ENCODE measurements around the gene RGS6.

RGS6 gene

DNA sequence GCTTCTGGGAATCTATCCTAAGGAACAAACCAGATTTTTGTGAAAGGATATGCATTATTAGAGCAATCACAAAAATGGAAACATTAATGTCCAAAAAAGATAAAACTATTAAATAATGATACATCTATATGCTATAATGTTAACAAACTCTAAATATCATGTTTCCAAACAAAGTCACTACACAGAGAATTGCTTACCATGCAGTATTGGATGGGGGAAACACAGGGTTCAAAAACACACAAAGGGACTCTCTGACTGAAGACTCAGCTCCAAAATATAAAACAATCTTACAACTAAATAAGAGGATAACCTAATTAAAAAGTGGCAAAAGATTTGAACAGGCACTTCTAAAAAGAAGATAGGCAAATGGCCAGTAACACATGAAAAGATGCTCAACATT, 657.4 kb downstream of the RGS6 start:
- H3K4me3 Mint-ChIP-seq: no peak overlapping the region
- H3K36me3 Mint-ChIP-seq: peaks cover 3% of the 10 kb centered on the region

DNA sequence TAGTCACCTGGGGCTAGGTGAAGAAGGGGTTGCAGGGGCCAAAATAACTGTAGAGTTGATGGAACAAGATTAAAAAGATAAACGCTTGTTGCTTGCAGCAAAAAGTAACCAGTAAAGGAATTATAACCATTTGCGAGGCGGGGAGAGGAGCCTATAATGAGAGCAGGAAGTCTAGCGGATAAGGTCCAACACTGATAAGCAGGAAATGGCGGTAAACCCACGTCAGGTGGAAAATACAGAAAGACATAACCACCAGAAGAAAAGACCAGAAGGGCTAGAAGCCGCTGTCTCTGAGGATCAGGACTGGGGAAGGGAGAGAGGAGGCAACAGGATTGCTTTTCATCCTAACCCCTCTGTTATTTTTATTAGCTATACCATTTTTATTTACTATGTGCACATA, 658.3 kb downstream of the RGS6 start:
- peaks cover 49% of the 10 kb centered on the region for H3K4me1 Mint-ChIP-seq
- no peaks in the 10 kb centered on the region for H3K27me3 Mint-ChIP-seq
- peak overlapping the region; percentile 43 for H3K4me3 Mint-ChIP-seq
- peaks cover 3% of the 10 kb centered on the region for H3K36me3 Mint-ChIP-seq
- H3K9me3 Mint-ChIP-seq: peaks cover 5% of the 10 kb centered on the region
- H3K27ac Mint-ChIP-seq: no peak overlapping the region

More for the DNA sequence above, 657.4 kb downstream of the RGS6 start:
- Mint-ChIP-seq H3K27ac (no peak overlapping the region), H3K4me1 (peaks cover 41% of the 10 kb centered on the region), H3K27me3 (no peaks in the 10 kb centered on the region), H3K9me3 (peaks cover 5% of the 10 kb centered on the region)

DNA sequence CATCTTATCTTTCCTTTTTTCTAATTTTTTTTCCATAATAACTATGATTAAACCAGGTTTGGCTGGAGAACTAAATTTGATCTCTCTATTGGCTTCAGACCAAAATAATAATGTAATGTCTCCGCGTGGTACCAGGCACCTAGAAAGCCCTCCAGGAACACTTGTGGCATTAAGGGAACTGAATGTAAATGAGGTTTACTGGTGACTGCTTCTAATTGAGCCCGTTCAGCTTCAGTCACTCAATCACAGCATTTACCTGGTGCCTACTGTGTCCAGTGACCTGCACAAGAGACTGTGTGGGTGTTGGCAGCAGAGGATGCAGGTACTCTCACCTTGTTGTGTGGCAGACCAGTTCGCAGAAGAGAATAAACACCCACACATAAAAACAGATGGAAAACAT, 659.2 kb downstream of the RGS6 start:
- Mint-ChIP-seq H3K27ac (no peak overlapping the region), H3K4me1 (peaks cover 57% of the 10 kb centered on the region), H3K9me3 (peaks cover 4% of the 10 kb centered on the region), H3K27me3 (no peaks in the 10 kb centered on the region), H3K4me3 (no peak overlapping the region), H3K36me3 (peaks cover 3% of the 10 kb centered on the region)

GRCh38 chr14:72594099-72594901, 662.1 kb downstream of the RGS6 start:
- peak overlapping the region; percentile 74 for H3K4me3 Mint-ChIP-seq

DNA sequence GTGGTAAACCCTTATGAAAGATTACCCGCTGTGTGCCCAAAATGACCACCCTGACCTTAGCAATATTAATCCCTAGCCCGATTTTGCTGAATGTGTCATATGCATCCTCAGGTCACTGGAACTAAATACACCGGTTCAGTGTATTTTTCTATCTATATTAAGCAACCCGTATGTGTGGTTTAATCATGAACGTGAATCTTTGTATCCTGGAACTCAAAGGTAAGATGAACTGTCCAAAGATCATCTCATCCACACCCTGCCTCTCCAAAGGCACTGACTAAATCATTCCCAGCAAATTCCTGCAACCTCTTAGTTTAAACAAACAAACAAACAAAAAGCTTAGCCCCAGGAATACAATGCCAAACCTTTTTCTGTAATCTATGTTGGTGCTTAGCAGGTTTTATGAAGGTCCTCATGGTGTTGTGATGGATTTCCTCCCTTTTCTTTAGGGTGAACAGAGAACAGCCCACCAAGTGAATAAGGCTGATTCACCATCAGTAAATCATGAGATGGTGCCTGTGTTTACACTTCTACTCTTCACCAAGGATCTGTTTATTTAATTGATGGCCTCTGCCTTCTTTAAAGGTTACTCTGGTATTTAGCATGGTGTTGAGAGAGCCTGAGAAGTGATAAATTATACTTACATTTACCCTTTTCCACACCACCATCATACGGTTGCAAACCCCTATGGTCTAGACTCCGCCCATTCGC, 663.1 kb downstream of the RGS6 start:
- peak overlapping the region; percentile 55 for H3K27ac Mint-ChIP-seq
- peak overlapping the region; percentile 74 for H3K4me3 Mint-ChIP-seq
- H3K36me3 Mint-ChIP-seq: no peaks in the 10 kb centered on the region
- peaks cover 50% of the 10 kb centered on the region for H3K4me1 Mint-ChIP-seq
- H3K9me3 Mint-ChIP-seq: no peaks in the 10 kb centered on the region
- no peaks in the 10 kb centered on the region for H3K27me3 Mint-ChIP-seq

More at GRCh38 chr14:72594099-72594901, 662.1 kb downstream of the RGS6 start:
- Mint-ChIP-seq H3K27me3 (no peaks in the 10 kb centered on the region), H3K36me3 (peaks cover 3% of the 10 kb centered on the region), H3K9me3 (no peaks in the 10 kb centered on the region), H3K4me1 (peaks cover 57% of the 10 kb centered on the region), H3K27ac (peak overlapping the region; percentile 75)

- Mint-ChIP-seq H3K36me3 (no peaks in the 10 kb centered on the region), H3K27me3 (peaks cover 1% of the 10 kb centered on the region), H3K27ac (no peak overlapping the region), H3K9me3 (no peaks in the 10 kb centered on the region), H3K4me1 (peaks cover 30% of the 10 kb centered on the region), H3K4me3 (no peak overlapping the region)
These were observed 665.3 kb downstream of the RGS6 start for GRCh38 chr14:72597252-72598233.

DNA sequence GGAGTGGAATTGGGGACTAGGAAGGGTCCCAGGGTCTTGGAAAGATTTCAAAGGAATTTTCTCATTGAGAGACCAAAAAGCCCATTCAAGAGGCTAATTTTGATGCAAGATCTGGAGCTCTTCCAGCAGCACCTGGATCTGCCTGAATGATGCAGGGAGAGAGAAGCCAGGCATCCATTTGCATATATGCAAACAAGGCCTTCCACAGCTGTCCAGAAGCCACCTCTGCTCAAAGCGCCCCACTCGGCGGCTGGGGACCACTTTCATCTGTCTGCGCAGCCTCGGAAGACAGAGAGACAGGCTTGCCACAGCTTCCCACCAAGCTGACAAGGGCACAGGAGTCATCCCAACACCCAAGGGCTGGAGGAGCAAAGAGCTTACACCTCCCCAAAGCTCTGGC, 666.1 kb downstream of the RGS6 start:
- Mint-ChIP-seq H3K36me3 (no peaks in the 10 kb centered on the region), H3K27ac (no peak overlapping the region), H3K4me1 (peaks cover 25% of the 10 kb centered on the region), H3K4me3 (no peak overlapping the region), H3K9me3 (no peaks in the 10 kb centered on the region), H3K27me3 (peaks cover 1% of the 10 kb centered on the region)

GRCh38 chr14:72599579-72600470, 667.6 kb downstream of the RGS6 start:
- no peak overlapping the region for H3K4me3 Mint-ChIP-seq
- peaks cover 1% of the 10 kb centered on the region for H3K27me3 Mint-ChIP-seq
- no peaks in the 10 kb centered on the region for H3K36me3 Mint-ChIP-seq
- H3K27ac Mint-ChIP-seq: peak overlapping the region; percentile 63
- peaks cover 14% of the 10 kb centered on the region for H3K4me1 Mint-ChIP-seq
- no peaks in the 10 kb centered on the region for H3K9me3 Mint-ChIP-seq

DNA sequence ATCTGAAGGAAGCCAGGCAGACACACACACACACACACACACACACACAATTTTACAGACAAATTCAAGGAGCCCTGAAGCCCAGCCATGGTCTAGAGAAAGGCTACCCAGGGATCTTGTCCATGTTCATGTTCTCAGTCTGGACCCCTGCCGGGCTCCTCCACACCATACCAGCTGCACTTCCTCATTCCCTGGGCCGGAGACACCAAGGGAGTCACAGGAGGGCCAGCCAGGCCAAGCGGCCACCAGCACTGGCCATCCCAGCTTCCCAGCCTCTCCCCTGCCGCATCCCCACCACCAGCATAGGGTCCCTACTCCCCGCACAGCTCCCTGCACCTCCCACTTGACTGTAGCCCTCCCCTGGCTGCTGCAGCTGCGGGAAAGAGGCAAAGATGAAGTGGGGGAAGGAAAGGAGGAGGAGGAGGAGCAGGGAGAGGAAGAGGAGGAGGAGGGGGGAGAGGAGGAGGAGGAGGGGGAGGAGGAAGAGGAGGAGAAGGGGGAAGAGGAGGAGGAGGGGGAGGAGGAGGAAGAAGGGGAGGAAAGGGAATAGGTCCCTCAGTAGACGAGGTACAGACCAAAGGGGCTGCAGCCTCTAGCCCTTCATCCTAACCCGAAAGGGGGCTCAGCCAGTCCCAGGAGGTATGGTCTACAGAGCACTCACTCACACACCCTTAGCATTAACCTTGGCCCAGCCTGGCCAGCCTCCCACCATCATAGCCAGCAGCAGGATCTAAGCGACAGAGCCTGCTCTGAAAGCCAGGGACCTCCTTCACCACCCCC, 668.5 kb downstream of the RGS6 start:
- Mint-ChIP-seq H3K36me3 (no peaks in the 10 kb centered on the region), H3K27ac (peak overlapping the region; percentile 32), H3K4me3 (no peak overlapping the region), H3K4me1 (peaks cover 7% of the 10 kb centered on the region), H3K9me3 (no peaks in the 10 kb centered on the region), H3K27me3 (peaks cover 1% of the 10 kb centered on the region)

GRCh38 chr14:72603639-72604038, 671.4 kb downstream of the RGS6 start:
- peaks cover 1% of the 10 kb centered on the region for H3K27me3 Mint-ChIP-seq
- no peaks in the 10 kb centered on the region for H3K4me1 Mint-ChIP-seq
- no peak overlapping the region for H3K27ac Mint-ChIP-seq
- no peaks in the 10 kb centered on the region for H3K36me3 Mint-ChIP-seq
- no peaks in the 10 kb centered on the region for H3K9me3 Mint-ChIP-seq
- no peak overlapping the region for H3K4me3 Mint-ChIP-seq

- Mint-ChIP-seq H3K27me3 (peaks cover 1% of the 10 kb centered on the region), H3K27ac (no peak overlapping the region), H3K4me3 (no peak overlapping the region)
These were observed 671.9 kb downstream of the RGS6 start for GRCh38 chr14:72604133-72604532.

DNA sequence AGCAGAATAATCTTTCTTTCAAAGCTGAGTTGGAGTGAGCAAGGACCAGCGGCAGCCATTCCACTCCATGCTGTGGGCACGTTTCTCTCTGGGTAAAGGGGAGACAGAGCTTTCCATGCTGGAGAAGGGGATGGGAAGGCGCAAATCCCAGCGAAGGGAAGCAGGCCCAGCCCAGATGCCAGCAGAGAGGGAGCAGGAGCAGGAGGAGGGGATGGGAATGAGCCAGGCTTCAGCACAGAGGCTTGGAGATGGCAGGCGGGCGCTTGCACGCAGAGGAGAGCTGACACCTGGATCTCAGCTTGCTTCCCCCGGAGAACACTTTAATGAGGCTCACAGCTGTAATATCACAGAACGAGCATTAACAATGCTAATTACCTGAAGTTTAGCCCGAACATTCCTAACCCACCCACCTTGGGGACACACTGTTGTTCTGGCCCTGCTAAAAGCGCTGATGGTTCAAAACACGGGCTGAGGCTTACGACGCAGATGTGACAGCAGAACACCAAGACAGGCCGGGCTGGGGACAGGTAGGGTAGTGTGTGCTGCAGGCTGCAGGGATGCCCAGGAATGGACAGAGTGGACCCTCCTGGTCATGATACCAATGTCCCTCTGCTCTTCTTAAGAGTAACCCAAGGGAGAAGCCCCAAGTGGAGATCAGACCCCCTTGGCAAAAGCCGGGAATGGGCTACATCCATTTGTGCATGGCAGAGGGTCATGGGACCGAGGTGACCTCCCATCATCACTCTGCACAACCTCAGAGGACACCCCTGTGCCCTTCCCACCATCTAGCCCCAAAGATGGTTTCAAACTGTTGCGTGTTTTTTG, 673.1 kb downstream of the RGS6 start:
- no peak overlapping the region for H3K4me3 Mint-ChIP-seq
- no peaks in the 10 kb centered on the region for H3K36me3 Mint-ChIP-seq
- no peaks in the 10 kb centered on the region for H3K9me3 Mint-ChIP-seq
- no peaks in the 10 kb centered on the region for H3K4me1 Mint-ChIP-seq
- H3K27me3 Mint-ChIP-seq: peaks cover 1% of the 10 kb centered on the region
- no peak overlapping the region for H3K27ac Mint-ChIP-seq

More at GRCh38 chr14:72604133-72604532, 671.9 kb downstream of the RGS6 start:
- Mint-ChIP-seq H3K9me3 (no peaks in the 10 kb centered on the region), H3K36me3 (no peaks in the 10 kb centered on the region), H3K4me1 (no peaks in the 10 kb centered on the region)

GRCh38 chr14:72605921-72606220, 673.6 kb downstream of the RGS6 start:
- no peaks in the 10 kb centered on the region for H3K4me1 Mint-ChIP-seq
- H3K27me3 Mint-ChIP-seq: peaks cover 1% of the 10 kb centered on the region
- H3K36me3 Mint-ChIP-seq: no peaks in the 10 kb centered on the region
- no peak overlapping the region for H3K27ac Mint-ChIP-seq
- no peaks in the 10 kb centered on the region for H3K9me3 Mint-ChIP-seq
- no peak overlapping the region for H3K4me3 Mint-ChIP-seq
